ENCODE data around the gene TAGLN. TPM values are rescaled to one million over a fixed set of nuclear protein-coding genes. Genes with fewer than 3 reads are reported as not detected.
A peak's percentile ranks its signal among the peaks of the same experiment; 100 is the strongest.

Gene TAGLN
- total and polyA plus RNA-seq, 9 of the 15 experiments (the other 6 are each of a cell fraction or from before 2014, with no cell fraction given), result 0.21 to 4.9 (median 1.1) TPM

GRCh38 chr11:117232092-117232878 is 33.1 kb downstream of the TAGLN start, which contains the start of gene RNF214 (continued):
- TF ChIP-seq E2F8 (IDR thresholded peaks at IDR 0.05; ENCODE audit: low read depth, partially characterized antibody), result no peak
- peak; percentile 99 for TF ChIP-seq ZBTB7A (IDR thresholded peaks at IDR 0.05; ENCODE audit: borderline replicate concordance, control insufficient read depth, low read depth, low read length)
- TF ChIP-seq, protein P1, sequence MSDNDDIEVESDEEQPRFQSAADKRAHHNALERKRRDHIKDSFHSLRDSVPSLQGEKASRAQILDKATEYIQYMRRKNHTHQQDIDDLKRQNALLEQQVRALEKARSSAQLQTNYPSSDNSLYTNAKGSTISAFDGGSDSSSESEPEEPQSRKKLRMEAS (CRISPR knock-in tag; IDR thresholded peaks at IDR 0.05), result no peak
- TF ChIP-seq CBX3 (IDR thresholded peaks at IDR 0.05; ENCODE audit: borderline replicate concordance in 1 of 2, low read length in 2 of 2), result no peak
- TF ChIP-seq TFAP4 (CRISPR knock-in tag; IDR thresholded peaks at IDR 0.05; ENCODE audit: borderline replicate concordance), result peak; percentile 51; the same call in 1 of the 2 replicates
- no peak for TF ChIP-seq MAFF (IDR thresholded peaks at IDR 0.05; ENCODE audit: low read length)
- TF ChIP-seq, protein P2, sequence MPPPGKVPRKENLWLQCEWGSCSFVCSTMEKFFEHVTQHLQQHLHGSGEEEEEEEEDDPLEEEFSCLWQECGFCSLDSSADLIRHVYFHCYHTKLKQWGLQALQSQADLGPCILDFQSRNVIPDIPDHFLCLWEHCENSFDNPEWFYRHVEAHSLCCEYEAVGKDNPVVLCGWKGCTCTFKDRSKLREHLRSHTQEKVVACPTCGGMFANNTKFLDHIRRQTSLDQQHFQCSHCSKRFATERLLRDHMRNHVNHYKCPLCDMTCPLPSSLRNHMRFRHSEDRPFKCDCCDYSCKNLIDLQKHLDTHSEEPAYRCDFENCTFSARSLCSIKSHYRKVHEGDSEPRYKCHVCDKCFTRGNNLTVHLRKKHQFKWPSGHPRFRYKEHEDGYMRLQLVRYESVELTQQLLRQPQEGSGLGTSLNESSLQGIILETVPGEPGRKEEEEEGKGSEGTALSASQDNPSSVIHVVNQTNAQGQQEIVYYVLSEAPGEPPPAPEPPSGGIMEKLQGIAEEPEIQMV (tag; conservative IDR thresholded peaks at IDR 0.05; ENCODE audit: low read depth), result no peak
- no peak for TF ChIP-seq ZNF3 (CRISPR knock-in tag; IDR thresholded peaks at IDR 0.05)
- TF ChIP-seq MIER1 (IDR thresholded peaks at IDR 0.05; ENCODE audit: low read depth), result no peak
- no peak for TF ChIP-seq GTF2E2 (tag; IDR thresholded peaks at IDR 0.05)
- peak in 1 of 2 experiments; percentile 30; a peak in 2 of 4 replicates for TF ChIP-seq HDAC1 (IDR thresholded peaks at IDR 0.05)
- TF ChIP-seq ZNF253 (CRISPR knock-in tag; conservative IDR thresholded peaks at IDR 0.05), result no peak
- TF ChIP-seq CHD4 (IDR thresholded peaks at IDR 0.05; ENCODE audit: insufficient read depth, insufficient replicate concordance, low read depth, low read length, poor library complexity, severe bottlenecking), result no peak
- TF ChIP-seq SREBF2 (CRISPR knock-in tag; IDR thresholded peaks at IDR 0.05), result no peak
- no peak for TF ChIP-seq ZNF165 (CRISPR knock-in tag; IDR thresholded peaks at IDR 0.05; ENCODE audit: borderline replicate concordance)
- TF ChIP-seq ZHX1 (conservative IDR thresholded peaks at IDR 0.05; ENCODE audit: low read length), result no peak

Data from K562 (cell line).